GM23248 (cell line): ENCODE data around the gene C6orf15. TPM values are rescaled to one million over a fixed set of nuclear protein-coding genes. Genes with fewer than 3 reads are reported as not detected.

Source experiments
- DNase-seq: peaks from one replicate; pipeline ENCODE4 v3.0.0-alpha.2; 2015
- H2AFZ ChIP-seq: fragments of 200-600 bp; sonication (generic); 2 replicates; pipeline ENCODE4 v1.6.1; 2016; ENCODE audit warnings: antibody characterized with exemption
- H3F3A ChIP-seq: fragments of 200-600 bp; sonication (generic); 2 replicates; pipeline ENCODE4 v1.6.1; 2016; ENCODE audit warnings: mild to moderate bottlenecking, antibody characterized with exemption, mixed run types; ENCODE audit not compliant: insufficient read depth
- H3K27ac ChIP-seq: fragments of 200-600 bp; sonication (generic); 2 replicates; pipeline ENCODE4 v1.5.1; 2016; ENCODE audit warnings: mild to moderate bottlenecking
- H3K27me3 ChIP-seq: fragments of 200-600 bp; sonication (generic); replicated peaks from 2 replicates; pipeline ENCODE4 v1.6.1; 2016; ENCODE audit warnings: mild to moderate bottlenecking; ENCODE audit not compliant: insufficient read depth
- H3K36me3 ChIP-seq: fragments of 200-600 bp; sonication (generic); 2 replicates; pipeline ENCODE4 v1.6.1; 2016; ENCODE audit warnings: low read depth, mild to moderate bottlenecking
- H3K4me1 ChIP-seq: fragments of 200-600 bp; sonication (generic); 2 replicates; pipeline ENCODE4 v1.6.1; 2016; ENCODE audit warnings: mild to moderate bottlenecking; ENCODE audit not compliant: insufficient read depth
- H3K4me2 ChIP-seq: fragments of 200-600 bp; sonication (generic); one replicate; pipeline ENCODE4 v1.6.1; 2016; ENCODE audit warnings: mild to moderate bottlenecking; ENCODE audit not compliant: unreplicated experiment
- H3K4me3 ChIP-seq: fragments of 200-600 bp; sonication (generic); 2 replicates; pipeline ENCODE4 v1.5.1; 2016; ENCODE audit warnings: mild to moderate bottlenecking
- H3K79me2 ChIP-seq: fragments of 200-600 bp; sonication (generic); 2 replicates; pipeline ENCODE4 v1.6.1; 2016; ENCODE audit warnings: mild to moderate bottlenecking; ENCODE audit not compliant: insufficient read depth
- H3K9ac ChIP-seq: fragments of 200-600 bp; sonication (generic); 2 replicates; pipeline ENCODE4 v1.6.1; 2016; ENCODE audit warnings: mild to moderate bottlenecking
- H3K9me2 ChIP-seq: fragments of 200-600 bp; sonication (generic); 2 replicates; pipeline ENCODE4 v1.6.1; 2016; ENCODE audit warnings: mixed run types, mild to moderate bottlenecking, moderate library complexity; ENCODE audit not compliant: insufficient read depth
- H3K9me3 ChIP-seq: fragments of 200-600 bp; sonication (generic); one replicate; pipeline ENCODE4 v1.6.1; 2017; ENCODE audit warnings: low read depth
- H4K20me1 ChIP-seq: fragments of 200-600 bp; sonication (generic); 2 replicates; pipeline ENCODE4 v1.6.0; 2016; ENCODE audit not compliant: insufficient read depth
- EZH2 ChIP-seq: fragments of 200-600 bp; sonication (generic); IDR thresholded peaks from 2 replicates; pipeline ENCODE4 v1.6.1; 2018; ENCODE audit warnings: antibody characterized with exemption, mild to moderate bottlenecking; ENCODE audit not compliant: insufficient read depth, poor library complexity, severe bottlenecking
- EZH2phosphoT487 ChIP-seq: fragments of 200-600 bp; sonication (generic); IDR thresholded peaks from 2 replicates; pipeline ENCODE4 v1.6.1; 2018; ENCODE audit warnings: antibody characterized with exemption, moderate library complexity, mild to moderate bottlenecking, low read depth; ENCODE audit not compliant: insufficient read depth
- WGBS, 2 experiments: methylation state at CpG; one replicate each; pipeline ENCODE4 v1.1.6; 2015 to 2017; ENCODE audit warnings: low lambda C conversion rate in 2 of 2, low coverage in 1 of 2; ENCODE audit errors: missing lambda C conversion rate in 2 of 2; 5-methylcytosine and 5-hydroxymethylcytosine counted together
- in situ Hi-C: fragments of 300-500 bp; cut with MboI; formaldehyde crosslinking; loops from 2 replicates; pipeline ENCODE4 v1.15.0; 2020
- polyA plus RNA-seq: library from polyadenylated mRNA; unstranded; fragments of >200 nt; fragmentation: Nextera tagmentation; extraction: Ambion mirVana; gene quantifications from 2 replicates; pipeline ENCODE4 v1.2.1, GENCODE V29; 2016
- total RNA-seq: library from RNA; depleted of rRNA; stranded (reverse); fragments of >200 nt; shearing (Covaris generic); gene quantifications from 2 replicates; pipeline ENCODE4 v1.2.3, GENCODE V29; 2014

Gene C6orf15
- total and polyA plus RNA-seq, 2 experiments from 2014 or later, result not detected

- Histone ChIP-seq H3K4me3 (peak overlapping the region; percentile 43), H3K9ac (peak overlapping the region; percentile 45), H2AFZ (peak overlapping the region; percentile 22), H3K9me3 (no peaks in the 10 kb centered on the region), H3F3A (peaks cover 10% of the 10 kb centered on the region), H3K27me3 (no peaks in the 10 kb centered on the region), H3K4me1 (peaks cover 14% of the 10 kb centered on the region), H4K20me1 (no peaks in the 10 kb centered on the region), H3K4me2 (peak overlapping the region; percentile 85), H3K36me3 (no peaks in the 10 kb centered on the region), H3K27ac (peak overlapping the region; percentile 64), H3K79me2 (no peaks in the 10 kb centered on the region), H3K9me2 (no peaks in the 10 kb centered on the region)
- TF ChIP-seq EZH2phosphoT487 (no peak), EZH2 (no peak)
- peak; percentile 93 for DNase-seq
- in situ Hi-C loops, result loop anchor here (10.0 to 25.0 kb wide), 2 partner anchors 263 to 350 kb away; partner anchors contain the start of genes FLOT1 and IER3
- WGBS, 2 experiments, result 9 to 13% methylated on average over 13 to 14 of the region's 14 CpGs
Observed at GRCh38 chr6:31087494-31088089, 24.8 kb downstream of the C6orf15 start.

GRCh38 chr6:31086788-31087440 is 25.5 kb downstream of the C6orf15 start:
- 6 to 7% methylated on average over 7 of the region's 7 CpGs for WGBS, 2 experiments
- TF ChIP-seq EZH2phosphoT487 (no peak), EZH2 (no peak)
- peak overlapping the region; percentile 43 for H3K4me3 ChIP-seq
- no peaks in the 10 kb centered on the region for H3K27me3 ChIP-seq
- H3K4me2 ChIP-seq, result peak overlapping the region; percentile 85
- H3K27ac ChIP-seq, result peak overlapping the region; percentile 64
- peak; percentile 84 for DNase-seq
- H3F3A ChIP-seq, result peaks cover 10% of the 10 kb centered on the region
- H4K20me1 ChIP-seq, result no peaks in the 10 kb centered on the region
- in situ Hi-C loops, result loop anchor here (10.0 to 25.0 kb wide), 2 partner anchors 262 to 350 kb away; partner anchors contain the start of genes FLOT1 and IER3
- H2AFZ ChIP-seq, result peak overlapping the region; percentile 22
- no peaks in the 10 kb centered on the region for H3K36me3 ChIP-seq
- no peaks in the 10 kb centered on the region for H3K79me2 ChIP-seq
- H3K4me1 ChIP-seq, result peaks cover 14% of the 10 kb centered on the region
- H3K9me2 ChIP-seq, result no peaks in the 10 kb centered on the region
- H3K9me3 ChIP-seq, result no peaks in the 10 kb centered on the region
- H3K9ac ChIP-seq, result peak overlapping the region; percentile 45

GRCh38 chr6:31083742-31084354 is 28.5 kb downstream of the C6orf15 start:
- DNase-seq, result peak; percentile 77
- Histone ChIP-seq H3K27ac (no peak overlapping the region), H3K4me2 (no peak overlapping the region), H4K20me1 (no peaks in the 10 kb centered on the region), H3K79me2 (no peaks in the 10 kb centered on the region), H3K27me3 (no peaks in the 10 kb centered on the region), H3K4me1 (peaks cover 14% of the 10 kb centered on the region), H2AFZ (no peak overlapping the region), H3K9ac (no peak overlapping the region), H3K9me3 (no peaks in the 10 kb centered on the region), H3F3A (peaks cover 10% of the 10 kb centered on the region), H3K4me3 (no peak overlapping the region), H3K36me3 (no peaks in the 10 kb centered on the region), H3K9me2 (no peaks in the 10 kb centered on the region)
- TF ChIP-seq EZH2 (no peak), EZH2phosphoT487 (no peak)
- in situ Hi-C loops, result loop anchor here (10.0 to 25.0 kb wide), 2 partner anchors 259 to 347 kb away; partner anchors contain the start of genes FLOT1 and IER3
- 27 to 30% methylated on average over 8 of the region's 8 CpGs for WGBS, 2 experiments

GRCh38 chr6:31081872-31082271 is 30.5 kb downstream of the C6orf15 start:
- in situ Hi-C loops, result loop anchor here (10.0 to 25.0 kb wide), 2 partner anchors 257 to 345 kb away; partner anchors contain the start of genes FLOT1 and IER3
- Histone ChIP-seq H3K27ac (no peak overlapping the region), H3K4me3 (no peak overlapping the region), H3K27me3 (no peaks in the 10 kb centered on the region), H4K20me1 (no peaks in the 10 kb centered on the region), H3K4me2 (no peak overlapping the region), H3K4me1 (peaks cover 8% of the 10 kb centered on the region), H3K79me2 (no peaks in the 10 kb centered on the region), H3K9me2 (no peaks in the 10 kb centered on the region), H3K9me3 (no peaks in the 10 kb centered on the region), H2AFZ (no peak overlapping the region), H3F3A (peaks cover 4% of the 10 kb centered on the region), H3K9ac (no peak overlapping the region), H3K36me3 (no peaks in the 10 kb centered on the region)
- WGBS, 2 experiments, result 91 to 96% methylated on average over 6 of the region's 6 CpGs
- no peak for DNase-seq
- no peak for TF ChIP-seq EZH2
- TF ChIP-seq EZH2phosphoT487, result no peak
